BJ (cell line): ENCODE measurements around the gene UBA5. TPM values are rescaled to one million over a fixed set of nuclear protein-coding genes. Genes with fewer than 3 reads are reported as not detected.

ENCODE experiments used
- CTCF ChIA-PET: fragments of 350-600 bp; formaldehyde crosslinking; extraction: SDS; loops from one replicate; lab custom pipeline; 2021; ENCODE audit warnings: antibody characterized with exemption, inconsistent platforms; lab: Yijun Ruan, JAX
- POLR2A ChIA-PET: fragments of 300-600 bp; sonication (Branson Sonifier 250); formaldehyde crosslinking; extraction: SDS; loops from one replicate; lab custom pipeline; 2021; ENCODE audit warnings: antibody characterized with exemption; lab: Charles Lee
- DNase-seq: peaks from one replicate; pipeline ENCODE4 v3.0.0-alpha.2; 2011; ENCODE audit warnings: low read depth
- H3K27me3 ChIP-seq: 2 replicates; pipeline ENCODE4 v1.6.0; 2011; ENCODE audit warnings: low read length; ENCODE audit not compliant: control insufficient read depth, insufficient read depth
- H3K36me3 ChIP-seq: 2 replicates; pipeline ENCODE4 v1.5.1; 2011; ENCODE audit warnings: low read length; ENCODE audit not compliant: control insufficient read depth, insufficient read depth
- H3K4me3 ChIP-seq: 2 replicates; pipeline ENCODE4 v1.5.1; 2011; ENCODE audit warnings: low read depth, mild to moderate bottlenecking, control low read depth, low read length
- CTCF ChIP-seq: IDR thresholded peaks from 2 replicates; pipeline ENCODE4 v1.5.1; 2011; ENCODE audit warnings: low read depth, mild to moderate bottlenecking, control low read depth, inconsistent platforms, low read length, moderate library complexity; ENCODE audit not compliant: insufficient read depth
- polyA plus RNA-seq: library from polyadenylated mRNA; depleted of rRNA; stranded (reverse); fragments of >200 nt; gene quantifications from 2 replicates; pipeline ENCODE4 v1.2.3, GENCODE V29; 2011

Gene UBA5
- polyA plus RNA-seq, 1 experiment = 26.2 TPM

- Histone ChIP-seq H3K4me3 (no peak overlapping the region), H3K36me3 (peaks cover 2% of the 10 kb centered on the region; the same call in 1 of the 2 replicates), H3K27me3 (no peaks in the 10 kb centered on the region)
- no peak for DNase-seq
- TF ChIP-seq CTCF = no peak
- POLR2A ChIA-PET = no interaction called here
- CTCF ChIA-PET = no interaction called here
Measured at GRCh38 chr3:132622761-132623160, 37.4 kb upstream of the UBA5 start.

GRCh38 chr3:132623646-132624045 is 36.5 kb upstream of the UBA5 start:
- POLR2A ChIA-PET = interaction anchor here (0.6 kb wide), 2 partner anchors 88 to 118 kb away, joined by 3 to 5 read pairs; no protein-coding TSS in a partner anchor
- peaks cover 2% of the 10 kb centered on the region; the same call in 1 of the 2 replicates for H3K36me3 ChIP-seq
- CTCF ChIA-PET = no interaction called here
- H3K27me3 ChIP-seq = no peaks in the 10 kb centered on the region
- no peak overlapping the region for H3K4me3 ChIP-seq
- no peak for TF ChIP-seq CTCF
- DNase-seq = no peak

GRCh38 chr3:132624790-132625189 is 35.3 kb upstream of the UBA5 start:
- Histone ChIP-seq H3K4me3 (no peak overlapping the region), H3K36me3 (peaks cover 2% of the 10 kb centered on the region; the same call in 1 of the 2 replicates), H3K27me3 (no peaks in the 10 kb centered on the region)
- CTCF ChIA-PET = interaction anchor here (1.9 kb wide), 1 partner anchor 88 kb away, joined by 4 read pairs; no protein-coding TSS in a partner anchor
- TF ChIP-seq CTCF = no peak
- POLR2A ChIA-PET = no interaction called here
- DNase-seq = no peak

- ChIA-PET POLR2A (no interaction called here), CTCF (interaction anchor here (0.8 to 1.9 kb wide), 5 partner anchors 57 to 98 kb away, joined by 3 to 4 read pairs (median 3); no protein-coding TSS in a partner anchor)
- no peak for DNase-seq
- TF ChIP-seq CTCF = no peak
- Histone ChIP-seq H3K36me3 (peaks cover 2% of the 10 kb centered on the region; the same call in 1 of the 2 replicates), H3K27me3 (no peaks in the 10 kb centered on the region), H3K4me3 (no peak overlapping the region)
Measured at GRCh38 chr3:132625613-132626012, 34.5 kb upstream of the UBA5 start.

- Histone ChIP-seq H3K27me3 (no peaks in the 10 kb centered on the region), H3K4me3 (no peak overlapping the region), H3K36me3 (peaks cover 2% of the 10 kb centered on the region; the same call in 1 of the 2 replicates)
- no peak for TF ChIP-seq CTCF
- ChIA-PET CTCF (interaction anchor here (0.7 to 1.4 kb wide), 3 partner anchors 16 to 35 kb away, joined by 3 to 4 read pairs (median 3); no protein-coding TSS in a partner anchor), POLR2A (no interaction called here)
- DNase-seq = no peak
Measured at GRCh38 chr3:132626955-132627354, 33.2 kb upstream of the UBA5 start.
